CD4-positive, alpha-beta T cell treated with Interleukin-12 subunit alpha and Interleukin-12 subunit beta, for 1 hour (primary cell): ENCODE results near the gene MAP7D1.
"Not testable (repeated sequence)": the region's sequence is repeated elsewhere in the genome, so short reads cannot be mapped to it uniquely, and the experiment has no call there.

ENCODE experiments used
- DNase-seq: peaks from one replicate; pipeline ENCODE4 v3.0.0-alpha.2; 2020

Gene MAP7D1

GRCh38 chr1:36154765-36155407 is 1.1 kb upstream of the MAP7D1 start:
- DNase-seq = no peak

GRCh38 chr1:36156329-36157114 is 562 bp downstream of the MAP7D1 start:
- DNase-seq = peak; percentile 62

GRCh38 chr1:36157115-36157903 is 1.3 kb downstream of the MAP7D1 start:
- no peak for DNase-seq

- no peak for DNase-seq
Measured at GRCh38 chr1:36157973-36158826, 2.2 kb downstream of the MAP7D1 start.

- DNase-seq = not testable (repeated sequence)
Measured at GRCh38 chr1:36158827-36159252, 2.9 kb downstream of the MAP7D1 start.

GRCh38 chr1:36159614-36160387 is 3.8 kb downstream of the MAP7D1 start:
- no peak for DNase-seq

GRCh38 chr1:36160388-36160948 is 4.5 kb downstream of the MAP7D1 start:
- no peak for DNase-seq

GRCh38 chr1:36160949-36161485 is 5.1 kb downstream of the MAP7D1 start:
- DNase-seq = peak; percentile 77

- peak; percentile 61 for DNase-seq
Measured at GRCh38 chr1:36161641-36162531, 5.9 kb downstream of the MAP7D1 start.

GRCh38 chr1:36162680-36163239 is 6.8 kb downstream of the MAP7D1 start:
- no peak for DNase-seq

GRCh38 chr1:36163426-36163825 is 7.5 kb downstream of the MAP7D1 start:
- no peak for DNase-seq

GRCh38 chr1:36164361-36164760 is 8.4 kb downstream of the MAP7D1 start:
- DNase-seq = no peak

GRCh38 chr1:36165145-36165544 is 9.2 kb downstream of the MAP7D1 start:
- no peak for DNase-seq

GRCh38 chr1:36166136-36166535 is 10.2 kb downstream of the MAP7D1 start:
- DNase-seq = no peak

GRCh38 chr1:36166938-36167905 is 11.3 kb downstream of the MAP7D1 start:
- no peak for DNase-seq

GRCh38 chr1:36168514-36168913 is 12.6 kb downstream of the MAP7D1 start:
- DNase-seq = no peak

- no peak for DNase-seq
Measured at GRCh38 chr1:36170643-36171412, 14.9 kb downstream of the MAP7D1 start.
